Osteocyte (in vitro differentiated cells): Measurements from ENCODE around the gene MRTFA. TPM values are rescaled to one million over a fixed set of nuclear protein-coding genes. Genes with fewer than 3 reads are reported as not detected.

Experiments
- DNase-seq: peaks from one replicate; pipeline ENCODE4 v3.0.0; 2021; ENCODE audit warnings: mixed read lengths; ENCODE audit not compliant: unreplicated experiment; ENCODE audit errors: extremely low spot score
- H3K27ac Mint-ChIP-seq: one replicate; pipeline ENCODE4 v1.8.0; 2021; ENCODE audit warnings: mild to moderate bottlenecking, mixed read lengths; ENCODE audit not compliant: unreplicated experiment
- H3K27me3 Mint-ChIP-seq: one replicate; pipeline ENCODE4 v1.8.0; 2021; ENCODE audit warnings: mixed read lengths; ENCODE audit not compliant: unreplicated experiment
- H3K36me3 Mint-ChIP-seq: one replicate; pipeline ENCODE4 v1.8.0; 2021; ENCODE audit warnings: mixed read lengths; ENCODE audit not compliant: unreplicated experiment
- H3K4me1 Mint-ChIP-seq: one replicate; pipeline ENCODE4 v1.8.0; 2021; ENCODE audit warnings: mixed read lengths; ENCODE audit not compliant: unreplicated experiment
- H3K4me3 Mint-ChIP-seq: one replicate; pipeline ENCODE4 v1.8.0; 2021; ENCODE audit warnings: mild to moderate bottlenecking, moderate library complexity, mixed read lengths; ENCODE audit not compliant: unreplicated experiment
- H3K9me3 Mint-ChIP-seq: one replicate; pipeline ENCODE4 v1.8.0; 2021; ENCODE audit warnings: mixed read lengths; ENCODE audit not compliant: unreplicated experiment
- CTCF ChIP-seq: fragments of 200-600 bp; sonication (generic); IDR thresholded peaks from 2 replicates; pipeline ENCODE4 v1.5.0; 2021; ENCODE audit warnings: antibody characterized with exemption, mild to moderate bottlenecking, moderate library complexity
- total RNA-seq: library from RNA; stranded (reverse); gene quantifications from 2 replicates; pipeline ENCODE4 v1.2.1, GENCODE V29; 2021

MRTFA gene
- total RNA-seq, 1 donor from 2014 or later = 59.0 TPM

- H3K9me3 Mint-ChIP-seq = no peaks in the 10 kb centered on the region
- H3K27ac Mint-ChIP-seq = peak overlapping the region; percentile 91
- TF ChIP-seq CTCF = no peak
- H3K36me3 Mint-ChIP-seq = no peaks in the 10 kb centered on the region
- DNase-seq = no peak
- H3K4me1 Mint-ChIP-seq = peaks cover 52% of the 10 kb centered on the region
- no peaks in the 10 kb centered on the region for H3K27me3 Mint-ChIP-seq
- no peak overlapping the region for H3K4me3 Mint-ChIP-seq
Observed at GRCh38 chr22:40486962-40487602, 149.4 kb downstream of the MRTFA start.

- Mint-ChIP-seq H3K4me1 (peaks cover 51% of the 10 kb centered on the region), H3K4me3 (no peak overlapping the region), H3K36me3 (no peaks in the 10 kb centered on the region), H3K9me3 (no peaks in the 10 kb centered on the region), H3K27ac (peak overlapping the region; percentile 91), H3K27me3 (no peaks in the 10 kb centered on the region)
- no peak for TF ChIP-seq CTCF
- no peak for DNase-seq
Observed at GRCh38 chr22:40485813-40486667, 150.5 kb downstream of the MRTFA start.

GRCh38 chr22:40484906-40485669, 151.4 kb downstream of the MRTFA start:
- peak overlapping the region; percentile 91 for H3K27ac Mint-ChIP-seq

GRCh38 chr22:40482886-40483285, 153.6 kb downstream of the MRTFA start:
- DNase-seq = no peak
- no peak overlapping the region for H3K27ac Mint-ChIP-seq

More at GRCh38 chr22:40484906-40485669, 151.4 kb downstream of the MRTFA start:
- no peaks in the 10 kb centered on the region for H3K9me3 Mint-ChIP-seq
- no peaks in the 10 kb centered on the region for H3K36me3 Mint-ChIP-seq
- no peak for TF ChIP-seq CTCF
- peak overlapping the region; percentile 9 for H3K4me3 Mint-ChIP-seq
- peaks cover 51% of the 10 kb centered on the region for H3K4me1 Mint-ChIP-seq
- no peaks in the 10 kb centered on the region for H3K27me3 Mint-ChIP-seq
- no peak for DNase-seq

More at GRCh38 chr22:40482886-40483285, 153.6 kb downstream of the MRTFA start:
- no peaks in the 10 kb centered on the region for H3K36me3 Mint-ChIP-seq
- H3K4me3 Mint-ChIP-seq = no peak overlapping the region
- no peak for TF ChIP-seq CTCF
- peaks cover 52% of the 10 kb centered on the region for H3K4me1 Mint-ChIP-seq
- H3K9me3 Mint-ChIP-seq = no peaks in the 10 kb centered on the region
- no peaks in the 10 kb centered on the region for H3K27me3 Mint-ChIP-seq
